Tibial nerve (tissue), 4 donors: ENCODE results near the gene RGS6. TPM values are rescaled to one million over a fixed set of nuclear protein-coding genes. Genes with fewer than 3 reads are reported as not detected.
A peak's percentile ranks its signal among the peaks of the same experiment; 100 is the strongest.

ENCODE experiments used
- DNase-seq, 2 donors: peaks; one replicate each; pipeline ENCODE4 v3.0.0-alpha.2; 2019; ENCODE audit warnings: low spot score in 2 of 2
- H3K27ac ChIP-seq, 4 donors: fragments of 200-600 bp; sonication (generic) in 3 of 4; one replicate each; pipeline ENCODE4 v1.5.1; 2017 to 2019; ENCODE audit warnings: mild to moderate bottlenecking in 1 of 4
- H3K27me3 ChIP-seq, 2 donors: fragments of 200-600 bp; sonication (generic) in 1 of 2; one replicate each; pipeline versions ENCODE4 v1.5.1 to v1.6.0; 2017 to 2019
- H3K36me3 ChIP-seq, 3 donors: fragments of 200-600 bp; sonication (generic); one replicate each; pipeline ENCODE4 v1.5.1; 2018 to 2019
- H3K4me1 ChIP-seq, 4 donors: fragments of 200-600 bp; sonication (generic) in 3 of 4; one replicate each; pipeline ENCODE4 v1.5.1; 2017 to 2019
- H3K4me3 ChIP-seq, 4 donors: fragments of 200-600 bp; sonication (generic) in 3 of 4; one replicate each; pipeline ENCODE4 v1.5.1; 2017 to 2019; ENCODE audit warnings: mild to moderate bottlenecking in 1 of 4, moderate library complexity in 1 of 4
- H3K9me3 ChIP-seq, 4 donors: fragments of 200-600 bp; sonication (generic) in 3 of 4; one replicate each; pipeline ENCODE4 v1.5.1; 2017 to 2019
- CTCF ChIP-seq, 5 experiments: fragments of 200-600 bp in 3 of 5; fragments of 450-650 bp in 2 of 5; sonication (generic) in 3 of 5; IDR thresholded peaks; one replicate each; pipeline ENCODE4 v1.5.1; 2016 to 2019; ENCODE audit warnings: antibody characterized with exemption in 5 of 5, mild to moderate bottlenecking in 3 of 5, moderate library complexity in 2 of 5
- EP300 ChIP-seq, 2 donors: sonication (generic); formaldehyde crosslinking; IDR thresholded peaks; one replicate each; pipeline ENCODE4 v1.6.1; 2017; ENCODE audit warnings: antibody characterized with exemption in 2 of 2, mild to moderate bottlenecking in 1 of 2
- POLR2A ChIP-seq, 2 donors: fragments of 450-650 bp; IDR thresholded peaks; one replicate each; pipeline ENCODE4 v1.6.1; 2017; ENCODE audit warnings: antibody characterized with exemption in 2 of 2, mild to moderate bottlenecking in 2 of 2, moderate library complexity in 2 of 2
- WGBS, 2 donors: methylation state at CpG; one replicate each; pipeline ENCODE4 v1.1.5; 2018; 5-methylcytosine and 5-hydroxymethylcytosine counted together
- total RNA-seq, 4 donors: library from RNA; depleted of rRNA; stranded (reverse); fragments of >200 nt; gene quantifications; one replicate each; pipeline ENCODE4 v1.1.0, GENCODE V29; 2016

RGS6 gene
- total RNA-seq, 4 donors from 2014 or later: 43.5 to 67.2 (median 54.7) TPM

GRCh38 chr14:72514660-72515025 is 582.4 kb downstream of the RGS6 start:
- Histone ChIP-seq H3K4me3 (no peak overlapping the region), H3K9me3 (no peaks in the 10 kb centered on the region)

GRCh38 chr14:72515779-72516770 is 583.8 kb downstream of the RGS6 start:
- H3K4me3 ChIP-seq: no peak overlapping the region
- no peak for TF ChIP-seq CTCF (IDR thresholded peaks at IDR 0.05)
- TF ChIP-seq EP300 (IDR thresholded peaks at IDR 0.05): no peak
- no peak for TF ChIP-seq POLR2A (IDR thresholded peaks at IDR 0.05)
- no peak for DNase-seq
- H3K27ac ChIP-seq: no peak overlapping the region
- no peaks in the 10 kb centered on the region for H3K36me3 ChIP-seq
- peaks cover 0 to 7% (median 0%) of the 10 kb centered on the region in 4 donors for H3K9me3 ChIP-seq
- H3K27me3 ChIP-seq: no peaks in the 10 kb centered on the region
- H3K4me1 ChIP-seq: peaks cover 0 to 12% (median 1%) of the 10 kb centered on the region in 4 donors
- 76% methylated on average over 11 of the region's 11 CpGs for WGBS, 2 donors

More at GRCh38 chr14:72514660-72515025, 582.4 kb downstream of the RGS6 start:
- H3K27ac ChIP-seq: no peak overlapping the region
- 84 to 88% methylated on average over 4 to 5 of the region's 5 CpGs for WGBS, 2 donors
- no peaks in the 10 kb centered on the region for H3K36me3 ChIP-seq
- TF ChIP-seq CTCF (IDR thresholded peaks at IDR 0.05) (no peak), POLR2A (IDR thresholded peaks at IDR 0.05) (no peak), EP300 (IDR thresholded peaks at IDR 0.05) (no peak)
- no peaks in the 10 kb centered on the region for H3K27me3 ChIP-seq
- peaks cover 0 to 12% (median 1%) of the 10 kb centered on the region in 4 donors for H3K4me1 ChIP-seq
- DNase-seq: no peak

GRCh38 chr14:72516936-72517700 is 584.9 kb downstream of the RGS6 start:
- Histone ChIP-seq H3K27me3 (no peaks in the 10 kb centered on the region), H3K4me3 (no peak overlapping the region), H3K27ac (no peak overlapping the region), H3K9me3 (peaks cover 0 to 7% (median 0%) of the 10 kb centered on the region in 4 donors), H3K4me1 (peaks cover 0 to 12% (median 1%) of the 10 kb centered on the region in 4 donors), H3K36me3 (no peaks in the 10 kb centered on the region)
- TF ChIP-seq CTCF (IDR thresholded peaks at IDR 0.05) (peak; percentile 78 to 86 (median 81)), EP300 (IDR thresholded peaks at IDR 0.05) (no peak), POLR2A (IDR thresholded peaks at IDR 0.05) (no peak)
- DNase-seq: peak; percentile 57 to 81
- 55 to 58% methylated on average over 10 to 11 of the region's 11 CpGs for WGBS, 2 donors

- WGBS, 2 donors: 88 to 93% methylated on average over 2 of the region's 2 CpGs
- TF ChIP-seq EP300 (IDR thresholded peaks at IDR 0.05) (no peak), CTCF (IDR thresholded peaks at IDR 0.05) (no peak), POLR2A (IDR thresholded peaks at IDR 0.05) (no peak)
- H3K9me3 ChIP-seq: peaks cover 0 to 7% (median 0%) of the 10 kb centered on the region in 4 donors
- H3K27ac ChIP-seq: no peak overlapping the region
- H3K4me1 ChIP-seq: peaks cover 0 to 12% (median 1%) of the 10 kb centered on the region in 4 donors
- no peak overlapping the region for H3K4me3 ChIP-seq
- no peak for DNase-seq
- H3K36me3 ChIP-seq: no peaks in the 10 kb centered on the region
- H3K27me3 ChIP-seq: no peaks in the 10 kb centered on the region
Measured at GRCh38 chr14:72517736-72518135, 585.5 kb downstream of the RGS6 start.
